GM21381 (cell line): Measurements from ENCODE around the gene SLC1A4.

Experiments used
- ATAC-seq: cut with Tn5 transposase; IDR thresholded peaks from one replicate; pipeline ENCODE4 v1.9.1; 2021; ENCODE audit warnings: mild to moderate bottlenecking, moderate library complexity; ENCODE audit not compliant: unreplicated experiment

Gene SLC1A4

DNA sequence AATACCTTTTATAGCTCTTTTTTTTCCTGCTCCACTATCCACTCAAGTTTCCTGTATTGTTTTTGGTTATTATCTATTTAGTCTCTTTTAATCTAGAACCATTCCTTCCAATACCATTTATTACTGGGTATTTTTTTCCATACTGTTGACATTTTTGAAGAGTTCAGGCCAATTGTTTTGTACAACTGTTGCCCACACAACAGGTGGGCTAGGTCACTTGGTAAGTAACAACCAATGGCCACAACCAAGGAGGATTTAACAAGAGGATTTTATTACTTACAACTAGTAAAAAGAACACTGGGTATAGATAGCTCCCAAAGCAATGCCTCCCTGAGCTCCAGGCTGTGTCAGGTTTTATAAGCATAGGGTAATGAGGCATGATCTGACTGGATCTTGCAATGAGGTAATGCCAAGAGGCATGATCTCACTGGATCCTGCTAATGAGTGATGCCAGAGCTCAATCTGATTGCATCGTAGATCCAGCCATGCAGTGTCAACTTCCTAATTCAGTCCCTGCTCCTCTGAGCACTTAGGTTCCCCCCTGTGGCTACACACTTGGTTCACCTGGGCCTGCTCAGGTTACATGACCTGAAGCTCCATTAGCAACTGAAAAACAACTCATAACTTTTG is 59.9 kb downstream of the SLC1A4 start:
- ATAC-seq = no peak

DNA sequence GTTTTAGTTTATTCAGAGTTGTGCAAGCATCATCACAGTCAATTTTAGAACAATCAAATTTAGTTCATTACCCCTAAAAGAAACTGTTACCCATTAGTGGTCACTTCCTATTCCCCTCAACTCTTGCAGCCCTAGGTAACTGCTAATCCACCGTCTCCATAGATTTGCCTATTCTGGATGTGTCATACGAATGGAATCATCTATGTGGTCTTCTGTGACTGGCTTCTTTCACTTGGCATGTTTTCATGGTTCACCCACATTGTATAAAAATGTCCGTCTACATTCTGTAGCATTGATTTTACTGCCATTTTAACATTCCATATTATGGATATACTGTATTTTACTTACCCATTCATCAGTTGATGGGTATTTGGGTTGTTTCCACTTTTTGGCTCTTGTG is 61.7 kb downstream of the SLC1A4 start:
- ATAC-seq = no peak

DNA sequence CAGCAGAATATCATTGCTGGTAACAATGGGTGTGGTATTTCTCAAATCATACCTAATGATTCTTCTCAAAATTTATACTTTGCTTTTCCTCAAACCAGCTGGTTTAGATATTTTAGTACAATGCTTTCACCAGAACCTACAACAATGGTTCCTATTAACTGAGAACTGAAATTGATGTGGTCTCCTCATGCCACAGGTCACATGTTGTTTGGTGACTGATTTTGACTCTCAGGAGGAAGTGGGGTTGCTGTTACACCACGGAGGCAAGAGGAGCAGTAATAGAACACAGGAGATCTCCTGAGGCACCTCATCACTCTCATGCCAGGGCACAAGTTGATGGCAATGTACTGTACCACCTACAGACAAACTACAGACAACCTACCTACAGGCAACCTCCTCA is 64.0 kb downstream of the SLC1A4 start:
- ATAC-seq = peak; percentile 46

DNA sequence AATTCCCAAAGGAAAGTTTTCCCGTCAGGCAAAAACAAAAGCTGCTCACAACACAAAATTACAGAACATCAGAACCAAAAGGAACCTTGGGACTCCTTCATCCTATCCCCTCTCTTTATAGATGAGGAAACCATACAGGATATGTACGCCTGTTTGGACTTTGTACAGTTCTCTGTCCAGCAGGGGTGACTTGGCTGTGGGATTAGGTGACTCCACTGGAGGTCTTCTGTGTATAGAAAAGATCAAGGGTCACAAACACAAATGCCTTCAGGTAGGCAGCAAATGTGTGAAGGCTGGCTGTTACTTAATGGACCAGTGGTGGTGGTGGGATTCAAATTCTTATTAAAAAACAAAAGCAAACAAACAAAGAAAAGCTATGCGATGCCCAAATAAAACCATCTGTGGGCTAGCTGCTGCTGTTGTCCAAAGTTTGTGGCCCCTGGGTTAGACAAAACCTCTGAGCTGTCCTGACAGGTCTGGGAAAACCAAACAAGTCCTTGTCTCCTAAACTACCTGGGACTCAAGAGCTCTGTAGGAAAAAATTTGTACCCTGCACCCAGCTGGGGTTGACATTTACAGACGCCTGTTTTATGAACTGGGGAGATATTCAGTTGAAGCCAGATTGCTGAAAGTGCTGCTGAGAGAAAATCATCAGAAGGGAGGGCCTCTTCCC is 65.7 kb downstream of the SLC1A4 start:
- no peak for ATAC-seq

- ATAC-seq = peak; percentile 23
Observed at GRCh38 chr2:65055422-65056214, 66.4 kb downstream of the SLC1A4 start.

- peak; percentile 80 for ATAC-seq
Observed at GRCh38 chr2:65056215-65057053, 67.2 kb downstream of the SLC1A4 start, which contains the start of gene CEP68. Gene CEP68 (plus strand): TSS chr2:65056416. CDS start chr2:65069445, 13,029 bp downstream.

DNA sequence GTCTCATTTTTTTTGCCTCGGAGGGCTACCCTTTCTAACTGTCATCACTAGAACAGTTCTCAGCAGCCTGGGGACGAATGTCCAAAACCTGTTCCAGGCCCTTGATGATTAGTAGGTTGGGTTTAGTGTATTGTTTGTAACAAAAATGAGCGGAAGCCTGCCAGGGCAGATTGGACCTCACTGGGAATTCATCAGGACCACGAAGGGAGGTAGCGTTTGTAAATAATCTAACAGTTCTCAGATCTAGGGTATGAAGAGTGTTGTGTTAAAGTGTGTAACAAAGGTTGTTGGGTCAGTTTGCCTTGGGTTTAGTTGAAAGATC is 67.8 kb downstream of the SLC1A4 start:
- no peak for ATAC-seq

DNA sequence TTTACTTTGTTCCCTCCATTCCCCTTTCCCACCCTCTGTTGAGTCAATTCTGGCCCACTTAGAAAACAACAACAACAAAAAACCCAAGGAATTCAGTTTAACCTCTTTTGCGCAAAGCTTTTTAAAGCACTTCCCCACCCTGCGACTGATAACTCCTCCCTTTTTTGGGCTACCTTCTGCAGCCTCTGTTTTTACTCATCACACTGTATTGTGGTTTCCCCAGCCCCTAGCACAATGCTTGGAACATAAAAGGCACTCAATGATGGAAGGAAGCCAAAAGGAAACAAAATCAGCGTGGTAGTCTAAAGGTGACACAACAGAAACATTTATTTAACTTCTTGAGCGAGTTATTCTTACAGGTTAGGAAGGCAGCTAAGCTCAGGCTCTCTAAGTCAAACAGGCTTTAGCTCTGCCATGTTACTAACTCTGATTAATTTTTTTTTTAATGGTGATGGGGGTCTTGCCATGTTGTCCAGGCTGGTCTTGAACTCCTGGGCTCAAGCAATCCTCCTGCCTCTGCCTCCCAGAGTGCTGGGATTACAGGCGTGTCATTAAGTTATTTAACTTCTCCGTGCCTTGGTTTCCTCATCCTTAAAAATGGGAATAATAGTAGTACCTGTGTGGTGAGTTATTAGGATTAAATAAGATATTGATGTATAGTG is 68.3 kb downstream of the SLC1A4 start:
- ATAC-seq = no peak

- ATAC-seq = no peak
Observed at GRCh38 chr2:65059071-65059470, 69.9 kb downstream of the SLC1A4 start.

- no peak for ATAC-seq
Observed at GRCh38 chr2:65061146-65061909, 72.1 kb downstream of the SLC1A4 start.

DNA sequence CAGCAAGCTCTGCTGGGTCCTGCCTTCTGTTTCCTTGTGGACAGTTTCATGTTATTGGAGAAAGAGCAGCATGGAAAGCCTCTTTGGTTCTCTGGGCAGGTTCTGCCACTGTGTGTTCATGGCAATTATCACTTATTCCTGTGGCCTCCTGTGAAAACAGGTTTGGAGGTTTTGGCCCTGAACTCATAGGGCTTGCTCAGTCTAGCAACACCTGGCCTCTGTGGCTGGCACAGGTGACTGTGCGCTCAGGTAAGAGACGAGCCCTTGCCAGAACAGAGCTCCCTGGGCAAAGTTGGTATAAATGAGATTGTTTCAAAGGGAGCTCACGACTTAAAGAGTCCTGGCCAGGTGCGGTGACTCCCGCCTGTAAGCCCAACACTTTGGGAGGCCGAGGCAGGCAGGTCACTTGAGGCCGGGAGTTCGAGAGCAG is 72.7 kb downstream of the SLC1A4 start:
- ATAC-seq = no peak

DNA sequence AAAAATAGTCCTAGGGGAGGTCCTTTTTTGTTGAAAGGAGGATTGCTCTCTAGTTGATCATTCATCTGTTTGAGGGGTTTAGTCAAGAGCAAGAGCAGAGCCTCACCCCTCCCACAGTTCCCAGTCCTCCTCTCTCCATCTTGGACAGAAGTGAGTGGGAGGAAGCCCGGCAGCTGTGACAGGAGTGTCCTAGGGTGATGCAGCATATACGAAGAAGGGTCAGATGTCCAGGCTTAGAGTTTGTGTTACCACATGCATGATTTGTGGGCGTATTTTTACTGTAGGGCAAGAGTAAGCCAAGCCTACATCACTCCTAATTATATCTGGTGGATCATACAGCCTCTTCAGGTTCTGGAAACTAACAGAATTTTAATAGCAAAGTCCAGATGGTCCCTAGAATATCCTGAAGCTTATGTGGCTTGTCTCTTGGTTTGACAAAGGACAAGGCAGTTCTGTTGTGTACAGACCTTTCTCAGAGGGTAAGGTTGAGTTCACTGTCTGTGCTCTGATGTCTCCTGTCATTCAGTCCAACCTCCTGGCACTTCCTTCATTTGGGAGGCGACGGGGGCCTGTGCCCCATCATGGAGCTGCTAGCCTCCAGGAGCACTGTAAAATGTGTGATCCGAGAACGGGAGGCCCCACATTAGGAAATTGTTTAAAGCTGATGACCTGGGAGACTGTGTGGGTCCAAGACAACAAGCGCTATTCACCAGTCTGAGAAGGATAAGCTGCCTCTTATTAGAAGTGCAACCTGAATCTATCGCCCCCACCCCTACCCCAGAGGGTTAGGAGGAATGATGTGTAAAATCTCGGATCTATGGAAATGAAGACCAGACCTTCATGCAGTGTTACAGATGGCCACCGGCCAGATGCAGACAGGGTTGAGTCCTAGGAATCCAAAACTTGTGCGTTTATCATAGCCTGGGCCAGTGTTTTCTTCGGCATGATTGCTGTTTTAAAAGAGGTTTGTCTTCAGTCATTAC is 73.9 kb downstream of the SLC1A4 start:
- no peak for ATAC-seq

DNA sequence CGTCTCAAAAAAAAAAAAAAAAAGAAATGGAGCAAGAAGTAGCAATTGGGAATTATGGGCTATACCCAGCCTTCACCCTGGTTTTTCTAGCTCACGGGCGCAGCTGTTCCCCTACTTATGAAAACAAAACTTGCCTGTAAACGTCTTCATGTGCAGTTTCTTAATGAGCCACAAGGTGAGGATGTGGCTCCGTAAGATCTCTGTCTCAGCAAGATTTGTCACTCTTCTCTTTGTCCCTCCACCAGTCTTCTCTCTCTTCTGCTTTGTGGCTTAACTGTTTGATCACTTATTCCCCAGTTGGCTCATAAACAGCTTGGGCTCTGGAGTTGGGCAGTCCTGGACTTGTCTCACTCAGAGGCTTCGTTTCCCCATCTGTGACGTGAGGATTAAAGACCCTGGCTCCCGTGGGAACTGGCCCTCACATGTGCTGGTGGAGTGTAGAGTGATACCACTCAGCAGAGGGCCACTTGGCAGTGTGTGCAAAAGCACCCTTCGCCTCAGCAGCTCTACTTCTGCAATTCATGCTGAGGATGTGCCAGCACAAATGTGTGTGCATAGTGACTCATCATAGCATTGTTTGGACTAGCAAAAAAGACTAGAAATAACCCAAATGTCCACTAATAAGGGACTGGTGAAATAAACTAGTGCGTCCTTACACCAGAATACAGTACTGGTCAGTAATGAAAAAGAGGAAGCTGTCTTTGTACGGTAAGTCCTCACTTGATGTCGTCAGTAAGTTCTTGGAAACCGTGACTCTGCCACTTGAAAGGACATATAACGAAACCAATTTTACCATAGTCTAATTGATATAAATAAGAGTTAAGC is 75.7 kb downstream of the SLC1A4 start:
- peak; percentile 77 for ATAC-seq

DNA sequence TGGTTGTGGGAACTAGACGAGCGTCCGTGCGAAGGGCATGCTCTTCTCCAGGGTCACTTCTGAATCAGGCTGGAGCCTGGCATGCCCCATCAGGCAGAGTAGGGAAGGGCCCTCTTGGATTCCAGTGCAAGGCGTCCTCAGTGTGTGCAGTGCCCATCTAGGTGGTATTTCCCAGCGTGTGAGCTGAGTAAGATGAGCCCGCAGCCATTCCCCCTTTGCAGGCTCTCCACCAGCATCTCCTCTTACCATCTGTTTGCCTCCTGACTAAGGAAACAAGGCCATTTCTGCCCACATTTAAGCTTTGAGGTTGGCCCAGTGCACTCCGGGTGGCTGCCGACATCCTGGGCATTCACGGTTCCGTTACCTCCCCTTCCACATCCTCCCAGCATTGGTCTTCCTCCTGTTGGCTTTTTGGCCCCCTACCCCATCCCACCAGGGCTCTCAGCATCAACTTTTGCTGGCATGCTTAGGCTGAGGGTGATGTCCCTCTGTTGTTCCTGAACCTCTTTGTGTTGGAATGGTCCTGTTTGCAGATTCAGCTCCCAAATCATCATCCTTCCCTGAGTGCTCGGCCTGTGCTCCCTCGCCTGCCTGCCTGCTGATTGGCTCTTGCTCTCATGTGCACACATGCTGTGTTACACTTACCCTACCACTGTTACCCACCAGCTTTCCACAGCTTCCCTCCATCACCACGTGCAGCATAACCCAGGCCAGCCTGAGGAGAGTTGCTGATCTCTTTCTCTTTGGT is 78.8 kb downstream of the SLC1A4 start:
- ATAC-seq = no peak

GRCh38 chr2:65069439-65069824 is 80.2 kb downstream of the SLC1A4 start:
- no peak for ATAC-seq

DNA sequence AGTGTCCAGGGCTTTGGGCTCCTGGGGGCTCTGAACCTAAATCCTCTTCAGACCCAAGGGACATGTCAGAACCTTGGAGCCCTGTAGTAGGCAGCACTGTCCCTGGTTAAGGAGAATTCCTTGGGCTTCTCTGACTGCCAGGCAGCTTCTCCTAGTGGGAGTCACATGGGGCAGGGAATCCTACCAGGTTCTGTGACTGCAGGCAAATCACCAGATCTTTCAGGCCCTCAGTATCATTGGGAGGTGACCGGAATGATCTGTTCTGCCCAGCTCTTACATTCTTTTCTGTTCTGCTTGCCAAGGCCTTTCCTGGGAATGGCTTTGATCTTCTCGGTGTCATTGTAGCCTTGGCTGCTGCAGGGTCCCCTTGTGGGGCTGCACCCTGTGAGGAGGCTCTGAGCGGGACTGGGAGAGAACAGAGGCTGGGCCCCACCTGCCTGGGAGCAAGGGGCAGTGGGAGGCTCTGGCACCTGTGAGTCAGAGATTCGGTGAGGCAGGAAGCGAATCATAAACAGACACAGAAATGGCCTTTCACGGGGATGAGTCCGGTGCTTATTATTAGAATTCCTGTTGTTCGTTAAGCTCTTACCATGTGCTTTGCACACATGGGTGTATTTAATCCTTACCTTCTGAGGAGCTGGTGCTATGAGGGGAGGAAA is 81.1 kb downstream of the SLC1A4 start:
- no peak for ATAC-seq

- no peak for ATAC-seq
Observed at GRCh38 chr2:65070856-65071255, 81.7 kb downstream of the SLC1A4 start.
